HT-29 (cell line): ENCODE measurements around the gene RNU2-1. TPM values are rescaled to one million over a fixed set of nuclear protein-coding genes. Genes with fewer than 3 reads are reported as not detected.
"Not testable (repeated sequence)": the region's sequence is repeated elsewhere in the genome, so short reads cannot be mapped to it uniquely, and the experiment has no call there.

Source experiments
- DNase-seq: peaks from one replicate; pipeline ENCODE4 v3.0.0-alpha.2; 2015; ENCODE audit warnings: low spot score
- total RNA-seq: library from RNA; depleted of rRNA; stranded (reverse); fragments of >200 nt; shearing (Covaris generic); gene quantifications from 2 replicates; pipeline ENCODE4 v1.2.3, GENCODE V29; 2014; rRNA removed

The RNU2-1 gene
- not detected in 2 replicates for total RNA-seq

- DNase-seq, result not testable (repeated sequence)
Measured at GRCh38 chr17:43233877-43234276, at the start of gene RNU2-1. Gene RNU2-1 (minus strand): TSS chr17:43233977.

- DNase-seq, result not testable (repeated sequence)
Measured at GRCh38 chr17:43272914-43273313, 39.1 kb upstream of the RNU2-1 start.

- not testable (repeated sequence) for DNase-seq
Measured at GRCh38 chr17:43272483-43272882, 38.7 kb upstream of the RNU2-1 start.

GRCh38 chr17:43270552-43271504, 37.1 kb upstream of the RNU2-1 start:
- not testable (repeated sequence) for DNase-seq

GRCh38 chr17:43246456-43246855, 12.7 kb upstream of the RNU2-1 start:
- not testable (repeated sequence) for DNase-seq

GRCh38 chr17:43240596-43241352, 7.0 kb upstream of the RNU2-1 start:
- DNase-seq, result not testable (repeated sequence)

- DNase-seq, result not testable (repeated sequence)
Measured at GRCh38 chr17:43239597-43239996, 5.8 kb upstream of the RNU2-1 start.

GRCh38 chr17:43233263-43233662, 514 bp downstream of the RNU2-1 start:
- not testable (repeated sequence) for DNase-seq

- DNase-seq, result not testable (repeated sequence)
Measured at GRCh38 chr17:43232021-43232699, 1.6 kb downstream of the RNU2-1 start.

- not testable (repeated sequence) for DNase-seq
Measured at GRCh38 chr17:43231205-43232020, 2.4 kb downstream of the RNU2-1 start.

GRCh38 chr17:43228020-43228782, 5.6 kb downstream of the RNU2-1 start, which contains the start of gene CCDC200:
Gene CCDC200 (minus strand): TSS chr17:43228623. CDS start chr17:43228554, 69 bp downstream.
- DNase-seq, result not testable (repeated sequence)

GRCh38 chr17:43226393-43226792, 7.4 kb downstream of the RNU2-1 start:
- no peak for DNase-seq

- DNase-seq, result no peak
Measured at GRCh38 chr17:43224146-43224705, 9.6 kb downstream of the RNU2-1 start.

- DNase-seq, result no peak
Measured at GRCh38 chr17:43220511-43221125, 13.2 kb downstream of the RNU2-1 start.

- no peak for DNase-seq
Measured at GRCh38 chr17:43219746-43220380, 13.9 kb downstream of the RNU2-1 start.

- no peak for DNase-seq
Measured at GRCh38 chr17:43219001-43219400, 14.8 kb downstream of the RNU2-1 start.

- DNase-seq, result no peak
Measured at GRCh38 chr17:43217614-43218087, 16.1 kb downstream of the RNU2-1 start.
